CD4-positive, alpha-beta T cell treated with Interferon gamma for 1 hour (primary cell): ENCODE measurements around the gene MTO1.
"Not testable (repeated sequence)": the region's sequence is repeated elsewhere in the genome, so short reads cannot be mapped to it uniquely, and the experiment has no call there.

Experiments
- DNase-seq: peaks from one replicate; pipeline ENCODE4 v3.0.0-alpha.2; 2020

Gene MTO1

GRCh38 chr6:73461537-73462350, at the start of gene MTO1:
TSS of gene MTO1 (plus strand) at chr6:73461737. CDS start at chr6:73461855, 118 bp downstream.
- peak; percentile 85 for DNase-seq

- DNase-seq = no peak
Measured at GRCh38 chr6:73413102-73413501, 48.4 kb upstream of the MTO1 start.

GRCh38 chr6:73418081-73418741, 43.3 kb upstream of the MTO1 start:
- DNase-seq = no peak

- no peak for DNase-seq
Measured at GRCh38 chr6:73421534-73421933, 40.0 kb upstream of the MTO1 start.

GRCh38 chr6:73435236-73435635, 26.3 kb upstream of the MTO1 start:
- no peak for DNase-seq

GRCh38 chr6:73443555-73443954, 18.0 kb upstream of the MTO1 start:
- no peak for DNase-seq

- peak; percentile 46 for DNase-seq
Measured at GRCh38 chr6:73451223-73452106, 10.1 kb upstream of the MTO1 start.

- DNase-seq = peak; percentile 86
Measured at GRCh38 chr6:73452107-73452461, 9.5 kb upstream of the MTO1 start, which contains the start of gene CGAS. TSS of gene CGAS (minus strand) at chr6:73452297. CDS start at chr6:73452181, 116 bp downstream.

GRCh38 chr6:73455865-73456629, 5.5 kb upstream of the MTO1 start:
- no peak for DNase-seq

- not testable (repeated sequence) for DNase-seq
Measured at GRCh38 chr6:73459474-73459873, 2.1 kb upstream of the MTO1 start.

- no peak for DNase-seq
Measured at GRCh38 chr6:73460056-73460455, 1.5 kb upstream of the MTO1 start.

GRCh38 chr6:73471686-73472290, 10.3 kb downstream of the MTO1 start:
- DNase-seq = no peak

- DNase-seq = no peak
Measured at GRCh38 chr6:73476723-73477122, 15.2 kb downstream of the MTO1 start.

- DNase-seq = no peak
Measured at GRCh38 chr6:73477407-73477806, 15.9 kb downstream of the MTO1 start.

- DNase-seq = no peak
Measured at GRCh38 chr6:73481969-73482368, 20.4 kb downstream of the MTO1 start.

- DNase-seq = no peak
Measured at GRCh38 chr6:73484438-73484837, 22.9 kb downstream of the MTO1 start.

- DNase-seq = no peak
Measured at GRCh38 chr6:73487473-73487872, 25.9 kb downstream of the MTO1 start.

GRCh38 chr6:73491377-73491776, 29.8 kb downstream of the MTO1 start:
- DNase-seq = no peak

GRCh38 chr6:73497915-73498314, 36.4 kb downstream of the MTO1 start:
- no peak for DNase-seq

GRCh38 chr6:73503027-73503772, 41.7 kb downstream of the MTO1 start:
- DNase-seq = no peak

GRCh38 chr6:73504160-73504559, 42.6 kb downstream of the MTO1 start:
- DNase-seq = no peak
